ENCODE data around the gene PNMA6E.

The PNMA6E gene

DNA sequence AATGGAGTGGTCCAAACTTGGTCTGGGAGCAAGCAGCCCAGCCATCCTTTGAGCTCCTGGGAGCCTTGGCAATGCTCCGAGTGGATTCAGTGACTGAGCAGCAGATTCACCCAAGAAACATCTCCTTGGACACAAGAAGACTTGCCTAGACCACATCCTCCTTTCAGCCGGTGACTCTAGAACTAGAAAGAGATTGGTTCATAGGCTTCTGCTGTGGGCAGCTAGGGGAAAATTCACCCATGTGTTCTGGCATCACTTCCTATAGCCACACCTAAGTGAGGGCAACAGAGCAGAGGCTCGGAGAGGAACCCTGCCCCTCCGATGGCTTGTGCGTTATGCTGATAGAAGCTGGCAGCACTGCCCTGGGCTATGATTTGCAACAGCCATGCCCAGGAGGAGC lies 51.2 kb downstream of the PNMA6E start:
- DNase-seq (ENCODE audit: low read depth), result no peak

DNA sequence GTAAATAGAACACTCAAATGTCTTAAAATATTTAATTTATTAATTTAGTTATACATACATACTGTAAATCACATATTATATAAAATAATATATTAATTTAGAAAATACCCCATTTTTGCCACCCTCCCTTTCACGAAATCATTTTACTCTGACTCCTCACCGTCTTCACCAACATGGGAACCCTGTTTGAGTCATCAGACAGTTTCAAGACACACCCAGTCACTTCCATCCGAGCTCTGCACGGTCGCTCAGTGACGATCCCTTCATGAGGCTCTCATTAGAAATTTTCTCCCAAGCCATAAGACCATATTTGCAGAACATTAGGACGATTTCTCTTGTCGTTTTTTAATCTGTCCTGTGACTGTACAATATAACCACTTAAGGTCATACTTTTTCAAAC lies 52.7 kb downstream of the PNMA6E start:
- DNase-seq (ENCODE audit: low read depth), result no peak

DNA sequence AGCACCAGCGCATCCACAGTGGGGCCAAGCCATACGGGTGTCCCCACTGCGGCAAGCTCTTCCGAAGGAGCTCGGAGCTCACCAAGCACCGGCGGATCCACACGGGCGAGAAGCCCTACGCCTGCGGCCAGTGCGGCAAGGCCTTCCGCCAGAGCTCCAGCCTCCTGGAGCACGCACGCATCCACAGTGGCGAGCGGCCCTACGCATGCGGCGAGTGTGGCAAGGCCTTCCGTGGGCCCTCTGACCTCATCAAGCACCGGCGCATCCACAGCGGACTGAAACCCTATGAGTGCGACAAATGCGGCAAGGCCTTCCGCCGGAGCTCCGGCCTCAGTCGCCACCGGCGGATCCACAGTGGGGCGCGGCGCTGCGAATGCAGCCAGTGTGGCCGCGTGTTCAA lies 53.6 kb downstream of the PNMA6E start:
- DNase-seq (ENCODE audit: low read depth), result no peak
